Spleen (tissue), 7 donors: ENCODE measurements around the gene ADD3.

Experiments
- CTCF ChIP-seq, 11 experiments: fragments of 200-600 bp in 7 of 11; fragments of 450-650 bp in 4 of 11; sonication (generic) in 4 of 11; IDR thresholded peaks in 8 of 11; conservative IDR thresholded peaks in 3 of 11; 1 replicate in 7 of 11; 2 replicates in 4 of 11; pipeline versions ENCODE4 v1.4.0 to v1.8.0; 2016 to 2021; ENCODE audit warnings: antibody characterized with exemption in 11 of 11, inconsistent platforms in 4 of 11, mild to moderate bottlenecking in 1 of 11
- POLR2AphosphoS5 ChIP-seq, 3 donors: sonication (generic); formaldehyde crosslinking; IDR thresholded peaks; one replicate each; pipeline ENCODE4 v1.5.1; 2017; ENCODE audit warnings: antibody characterized with exemption in 3 of 3
- donor health status: DM: no; HTN: no; CAD: no; lungs with moderate emphysema.
- donor health status: DM: no; HTN: no; CAD: no.
- donor health status: DM: no; HTN: no; CAD: no.

GRCh38 chr10:110065269-110065668 is 57.5 kb downstream of the ADD3 start:
- TF ChIP-seq POLR2AphosphoS5 (IDR thresholded peaks at IDR 0.05): no peak
- no peak for TF ChIP-seq CTCF (IDR thresholded peaks at IDR 0.05 in 8 of 11, conservative IDR thresholded peaks at IDR 0.05 in 3 of 11)
